HUES64 (cell line): Measurements from ENCODE around the gene WDR3.
"Not testable (repeated sequence)": the region's sequence is repeated elsewhere in the genome, so short reads cannot be mapped to it uniquely, and the experiment has no call there.

Experiments
- H3K27ac ChIP-seq: 2 replicates; pipeline ENCODE4 v1.7.0; 2013; ENCODE audit warnings: low read depth, low read length, inconsistent platforms
- H3K27me3 ChIP-seq: 2 replicates; pipeline ENCODE4 v1.6.1; 2013; ENCODE audit warnings: mild to moderate bottlenecking, low read length; ENCODE audit not compliant: insufficient read depth
- H3K36me3 ChIP-seq: 2 replicates; pipeline ENCODE4 v1.6.1; 2013; ENCODE audit warnings: mild to moderate bottlenecking, low read length; ENCODE audit not compliant: insufficient read depth
- H3K4me1 ChIP-seq: 2 replicates; pipeline ENCODE4 v1.6.1; 2013; ENCODE audit warnings: mild to moderate bottlenecking, low read length, moderate library complexity; ENCODE audit not compliant: insufficient read depth
- H3K4me3 ChIP-seq: 2 replicates; pipeline ENCODE4 v1.5.1; 2013; ENCODE audit warnings: mild to moderate bottlenecking, low read length, moderate library complexity
- H3K9ac ChIP-seq: 2 replicates; pipeline ENCODE4 v1.6.1; 2013; ENCODE audit warnings: mild to moderate bottlenecking, low read depth, low read length
- H3K9me3 ChIP-seq: 2 replicates; pipeline ENCODE4 v1.6.1; 2013; ENCODE audit warnings: low read depth, low read length; ENCODE audit not compliant: insufficient read depth
- WGBS: fragments of 150-250, 120-280 bp; methylation state at CpG from one replicate; pipeline ENCODE4 v1.1.7; 2013; ENCODE audit warnings: missing lambda C conversion rate; 5-methylcytosine and 5-hydroxymethylcytosine counted together

Gene WDR3

DNA sequence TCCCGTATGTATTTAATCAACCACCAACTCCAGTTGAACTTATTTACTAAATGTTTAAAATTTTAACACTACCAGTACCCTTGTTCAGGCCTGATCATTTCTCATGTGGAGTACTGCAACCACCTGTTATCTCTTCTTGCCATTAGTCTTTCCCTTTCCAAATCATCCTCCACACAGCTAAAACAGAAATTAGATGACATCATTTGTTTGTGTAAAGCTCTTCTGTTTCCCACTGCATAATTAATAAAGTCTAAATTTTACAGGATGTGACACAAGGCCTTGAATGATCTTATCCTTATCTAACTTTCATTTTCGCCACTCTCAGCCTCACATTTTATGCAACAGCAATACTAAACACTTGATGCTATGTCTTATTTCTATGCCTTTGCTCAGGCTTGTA lies 24.5 kb upstream of the WDR3 start:
- Histone ChIP-seq H3K9me3 (no peaks in the 10 kb centered on the region), H3K4me1 (no peaks in the 10 kb centered on the region), H3K27me3 (no peaks in the 10 kb centered on the region), H3K9ac (no peak overlapping the region), H3K27ac (no peak overlapping the region), H3K36me3 (peaks cover 80% of the 10 kb centered on the region), H3K4me3 (no peak overlapping the region)
- 95% methylated on average over 2 of the region's 2 CpGs for WGBS

- Histone ChIP-seq H3K4me3 (no peak overlapping the region), H3K27ac (no peak overlapping the region), H3K9ac (no peak overlapping the region), H3K4me1 (no peaks in the 10 kb centered on the region), H3K27me3 (no peaks in the 10 kb centered on the region), H3K36me3 (peaks cover 81% of the 10 kb centered on the region), H3K9me3 (no peaks in the 10 kb centered on the region)
Observed at GRCh38 chr1:117911051-117911450, 18.5 kb upstream of the WDR3 start.

- no peak overlapping the region for H3K9ac ChIP-seq
- H3K9me3 ChIP-seq = no peaks in the 10 kb centered on the region
- H3K4me1 ChIP-seq = no peaks in the 10 kb centered on the region
- H3K27me3 ChIP-seq = no peaks in the 10 kb centered on the region
- H3K27ac ChIP-seq = no peak overlapping the region
- H3K4me3 ChIP-seq = no peak overlapping the region
- peaks cover 57% of the 10 kb centered on the region for H3K36me3 ChIP-seq
Observed at GRCh38 chr1:117919376-117919775, 10.2 kb upstream of the WDR3 start.

DNA sequence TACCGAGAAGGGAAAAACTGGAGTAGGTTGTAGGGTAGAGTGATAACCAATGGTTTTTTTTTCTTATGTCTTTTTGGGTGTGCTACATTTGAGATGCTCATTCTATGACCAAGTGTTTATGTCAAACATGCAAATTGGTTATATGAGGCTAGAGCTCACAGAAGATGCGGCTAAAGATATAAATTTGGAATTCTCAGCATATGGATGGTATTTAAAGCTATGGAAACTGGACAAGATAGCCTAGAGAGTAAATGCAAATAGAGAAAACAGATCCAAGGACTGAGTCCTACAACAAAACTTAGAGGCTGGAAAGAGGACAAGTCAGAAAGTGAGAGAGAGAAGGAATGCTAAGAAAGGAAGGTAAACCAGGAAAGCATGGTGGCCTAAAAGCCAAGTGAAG lies 7.5 kb upstream of the WDR3 start:
- Histone ChIP-seq H3K9ac (no peak overlapping the region), H3K4me1 (peaks cover 5% of the 10 kb centered on the region; the same call in 1 of the 2 replicates), H3K27ac (no peak overlapping the region), H3K36me3 (peaks cover 35% of the 10 kb centered on the region), H3K4me3 (no peak overlapping the region), H3K9me3 (no peaks in the 10 kb centered on the region), H3K27me3 (no peaks in the 10 kb centered on the region)
- 95% methylated on average over 2 of the region's 2 CpGs for WGBS

DNA sequence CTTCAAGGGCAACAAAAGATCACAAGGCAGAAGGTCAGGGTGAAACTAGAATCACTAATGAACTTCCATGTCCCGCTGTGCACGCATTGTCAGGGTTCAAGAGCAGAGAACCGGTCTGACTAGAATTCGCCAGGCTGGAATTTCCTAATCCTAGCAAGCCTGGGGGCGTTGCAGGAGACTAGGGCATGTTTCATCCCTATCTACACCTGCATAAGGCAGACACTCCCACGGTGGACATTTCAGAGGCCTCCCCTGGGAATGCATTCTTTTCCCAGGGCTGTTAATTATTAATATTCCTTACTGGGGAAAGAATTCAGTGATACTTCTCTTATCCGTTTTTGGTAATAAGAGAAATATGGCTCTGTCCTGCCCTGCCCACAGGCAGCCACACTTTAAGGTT lies 6.8 kb upstream of the WDR3 start:
- not testable (repeated sequence) for H3K4me3 ChIP-seq, H3K9me3 ChIP-seq, H3K27me3 ChIP-seq, H3K9ac ChIP-seq, H3K27ac ChIP-seq
- Histone ChIP-seq H3K36me3 (peaks cover 27% of the 10 kb centered on the region), H3K4me1 (peaks cover 11% of the 10 kb centered on the region)
- WGBS = 91% methylated on average over 7 of the region's 7 CpGs

- no peaks in the 10 kb centered on the region for H3K27me3 ChIP-seq
- no peak overlapping the region for H3K4me3 ChIP-seq
- H3K9ac ChIP-seq = no peak overlapping the region
- peaks cover 4% of the 10 kb centered on the region; the same call in 1 of the 2 replicates for H3K36me3 ChIP-seq
- WGBS = 94% methylated on average over 3 of the region's 3 CpGs
- no peaks in the 10 kb centered on the region for H3K9me3 ChIP-seq
- H3K4me1 ChIP-seq = peaks cover 23% of the 10 kb centered on the region
- no peak overlapping the region for H3K27ac ChIP-seq
Observed at GRCh38 chr1:117925981-117926380, 3.6 kb upstream of the WDR3 start.

DNA sequence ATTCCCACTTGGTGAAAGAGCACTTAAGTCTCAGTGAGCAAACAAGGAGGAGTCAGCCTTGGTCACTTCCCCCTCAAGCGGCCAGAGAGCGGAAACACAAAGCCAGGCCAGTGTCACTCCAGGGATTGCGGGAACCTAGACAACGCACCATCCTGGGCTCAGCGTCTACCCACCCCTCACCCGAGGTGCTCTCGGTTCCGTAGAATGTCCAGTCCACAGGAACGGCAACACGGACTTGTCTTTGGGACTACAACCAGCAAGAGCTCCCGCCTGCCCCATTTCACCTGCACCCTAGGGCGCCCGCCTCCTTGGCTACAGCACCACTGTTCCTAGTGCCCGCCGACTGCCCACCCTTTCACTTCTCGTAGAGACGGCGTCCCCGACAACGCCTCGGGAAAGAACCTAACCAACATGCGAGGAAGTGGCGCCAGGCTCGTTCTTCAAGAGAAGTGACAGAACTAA lies 627 bp upstream of the WDR3 start:
- Histone ChIP-seq H3K4me3 (peak overlapping the region; percentile 98), H3K27ac (no peak overlapping the region; the same call in 1 of the 2 replicates), H3K9me3 (no peaks in the 10 kb centered on the region), H3K27me3 (no peaks in the 10 kb centered on the region), H3K9ac (peak overlapping the region; percentile 85), H3K36me3 (peaks cover 16% of the 10 kb centered on the region), H3K4me1 (peaks cover 24% of the 10 kb centered on the region)
- WGBS = under 1% methylated on average over 24 of the region's 24 CpGs

DNA sequence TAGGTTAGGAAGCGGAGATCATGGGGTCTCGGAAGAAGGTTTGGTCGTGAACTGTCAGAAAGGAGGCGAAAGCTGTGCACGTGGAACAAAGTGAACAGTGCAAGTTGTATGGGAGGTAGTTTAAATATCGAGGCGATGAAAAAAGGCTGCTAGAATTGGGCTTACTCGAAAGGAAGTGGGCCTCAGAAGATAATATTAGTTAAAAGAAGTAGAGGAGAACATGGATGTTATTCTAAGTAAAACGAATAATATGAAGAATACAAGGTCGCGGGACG lies 571 bp downstream of the WDR3 start:
- Histone ChIP-seq H3K36me3 (peaks cover 25% of the 10 kb centered on the region), H3K27me3 (no peaks in the 10 kb centered on the region), H3K4me3 (peak overlapping the region; percentile 98), H3K9ac (peak overlapping the region; percentile 85), H3K9me3 (no peaks in the 10 kb centered on the region), H3K27ac (no peak overlapping the region), H3K4me1 (peaks cover 24% of the 10 kb centered on the region)
- WGBS = 1% methylated on average over 12 of the region's 12 CpGs

GRCh38 chr1:117930484-117930883 lies 945 bp downstream of the WDR3 start:
- peaks cover 24% of the 10 kb centered on the region for H3K4me1 ChIP-seq
- H3K27ac ChIP-seq = no peak overlapping the region

DNA sequence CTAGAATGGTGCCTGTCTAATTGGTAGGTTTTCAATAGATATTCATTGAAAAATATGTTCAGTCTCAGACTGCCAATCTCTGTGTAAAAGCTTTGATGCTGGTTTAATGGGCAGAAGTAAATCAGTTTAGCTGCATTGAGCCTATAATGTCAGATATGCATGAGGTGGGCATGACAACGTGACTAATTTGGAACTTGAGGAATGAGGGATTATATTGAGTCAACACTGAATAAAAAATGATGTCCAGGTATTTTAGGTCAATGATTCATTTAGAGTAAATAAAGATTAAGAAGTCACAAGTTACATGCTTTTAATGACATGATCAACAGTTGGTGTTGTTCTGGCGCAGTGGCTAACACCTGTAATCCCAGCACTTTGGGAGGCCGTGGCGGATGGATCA lies 3.0 kb downstream of the WDR3 start:
- Histone ChIP-seq H3K27me3 (no peaks in the 10 kb centered on the region), H3K9me3 (no peaks in the 10 kb centered on the region), H3K9ac (no peak overlapping the region), H3K36me3 (peaks cover 50% of the 10 kb centered on the region), H3K4me3 (no peak overlapping the region), H3K4me1 (peaks cover 14% of the 10 kb centered on the region; the same call in 1 of the 2 replicates), H3K27ac (no peak overlapping the region)
- 95% methylated on average over 4 of the region's 4 CpGs for WGBS

More at GRCh38 chr1:117930484-117930883, 945 bp downstream of the WDR3 start:
- no peaks in the 10 kb centered on the region for H3K9me3 ChIP-seq
- WGBS = 4% methylated on average over 6 of the region's 6 CpGs
- no peaks in the 10 kb centered on the region for H3K27me3 ChIP-seq
- H3K9ac ChIP-seq = peak overlapping the region; percentile 85
- H3K4me3 ChIP-seq = peak overlapping the region; percentile 98
- H3K36me3 ChIP-seq = peaks cover 29% of the 10 kb centered on the region

GRCh38 chr1:117933769-117934168 lies 4.2 kb downstream of the WDR3 start:
- no peaks in the 10 kb centered on the region for H3K9me3 ChIP-seq
- WGBS = 93% methylated on average over 2 of the region's 2 CpGs
- H3K27me3 ChIP-seq = no peaks in the 10 kb centered on the region
- peaks cover 62% of the 10 kb centered on the region for H3K36me3 ChIP-seq
- 0 out of 2 replicates have a peak, but pooled peaks cover 6% of the 10 kb centered on the region for H3K4me1 ChIP-seq
- no peak overlapping the region for H3K4me3 ChIP-seq
- H3K27ac ChIP-seq = no peak overlapping the region
- no peak overlapping the region for H3K9ac ChIP-seq

DNA sequence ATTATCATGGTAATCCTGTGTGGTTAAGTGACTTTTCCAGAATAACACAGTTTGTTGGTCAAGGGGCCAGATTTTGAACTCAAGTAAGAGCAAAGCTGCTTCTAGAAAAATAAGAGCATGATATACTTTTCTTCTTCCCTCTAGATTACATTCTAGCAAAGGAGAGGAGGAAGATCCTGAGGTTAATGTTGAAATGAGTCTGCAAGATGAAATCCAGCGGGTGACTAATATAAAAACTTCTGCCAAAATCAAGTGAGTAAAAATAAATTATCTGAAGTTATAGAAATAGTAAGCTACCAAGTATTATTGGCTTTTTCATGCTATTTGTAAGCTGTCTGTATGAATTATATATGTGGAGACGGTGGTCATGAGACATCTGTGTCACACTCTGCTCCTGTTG lies 12.8 kb downstream of the WDR3 start:
- Histone ChIP-seq H3K36me3 (peaks cover 98% of the 10 kb centered on the region), H3K27ac (no peak overlapping the region), H3K4me3 (no peak overlapping the region), H3K9ac (no peak overlapping the region), H3K27me3 (no peaks in the 10 kb centered on the region), H3K4me1 (no peaks in the 10 kb centered on the region), H3K9me3 (no peaks in the 10 kb centered on the region)
- WGBS = 100% methylated on average over 1 of the region's 2 CpGs
